Erythroblast (primary cell): ENCODE measurements around the gene HOXA6.

Source experiments
- DNase-seq, 2 experiments: peaks; one replicate each; lab custom pipeline; 2025; lab: John Stamatoyannopoulos, UW
- GATA1 ChIP-seq: IDR thresholded peaks from 2 replicates; pipeline ENCODE4 v1.6.1; 2011; ENCODE audit warnings: low read depth, mild to moderate bottlenecking, control low read depth, low read length, moderate library complexity
- POLR2A ChIP-seq: IDR thresholded peaks from 2 replicates; pipeline ENCODE4 v1.6.1; 2011; ENCODE audit warnings: mild to moderate bottlenecking, low read length

Gene HOXA6

DNA sequence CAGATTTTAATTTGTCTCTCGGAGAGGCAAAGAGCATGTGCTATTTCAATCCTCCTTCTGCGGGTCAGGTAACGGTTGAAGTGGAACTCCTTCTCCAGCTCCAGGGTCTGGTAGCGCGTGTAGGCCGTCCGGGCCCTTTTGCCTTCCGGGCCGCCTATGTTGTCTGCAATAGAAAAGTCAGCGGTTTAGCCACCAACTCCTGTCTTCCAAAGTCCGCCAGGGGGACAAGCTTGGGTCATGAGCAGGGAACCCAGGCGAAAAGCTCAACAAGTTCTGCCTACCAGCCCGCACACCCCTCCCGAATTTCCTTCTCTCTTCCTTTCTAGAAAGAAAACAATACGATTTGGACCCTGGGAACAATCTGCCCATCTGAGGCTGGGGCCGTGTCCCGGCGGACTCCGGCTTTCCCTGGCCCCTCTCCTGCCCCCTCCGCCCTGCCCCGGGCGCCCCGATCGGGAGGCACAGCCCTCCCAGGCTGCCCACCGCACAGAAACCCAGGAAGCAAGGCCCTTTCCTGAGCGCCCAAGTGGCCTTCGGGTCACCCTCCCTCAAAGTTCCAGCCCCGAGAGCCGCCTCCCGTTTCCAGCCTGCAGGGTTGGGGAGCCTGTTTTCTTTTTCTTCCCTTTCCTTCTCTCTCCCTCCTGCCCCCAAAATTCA lies 5.5 kb downstream of the HOXA6 start:
- TF ChIP-seq GATA1 (no peak), POLR2A (no peak)

DNA sequence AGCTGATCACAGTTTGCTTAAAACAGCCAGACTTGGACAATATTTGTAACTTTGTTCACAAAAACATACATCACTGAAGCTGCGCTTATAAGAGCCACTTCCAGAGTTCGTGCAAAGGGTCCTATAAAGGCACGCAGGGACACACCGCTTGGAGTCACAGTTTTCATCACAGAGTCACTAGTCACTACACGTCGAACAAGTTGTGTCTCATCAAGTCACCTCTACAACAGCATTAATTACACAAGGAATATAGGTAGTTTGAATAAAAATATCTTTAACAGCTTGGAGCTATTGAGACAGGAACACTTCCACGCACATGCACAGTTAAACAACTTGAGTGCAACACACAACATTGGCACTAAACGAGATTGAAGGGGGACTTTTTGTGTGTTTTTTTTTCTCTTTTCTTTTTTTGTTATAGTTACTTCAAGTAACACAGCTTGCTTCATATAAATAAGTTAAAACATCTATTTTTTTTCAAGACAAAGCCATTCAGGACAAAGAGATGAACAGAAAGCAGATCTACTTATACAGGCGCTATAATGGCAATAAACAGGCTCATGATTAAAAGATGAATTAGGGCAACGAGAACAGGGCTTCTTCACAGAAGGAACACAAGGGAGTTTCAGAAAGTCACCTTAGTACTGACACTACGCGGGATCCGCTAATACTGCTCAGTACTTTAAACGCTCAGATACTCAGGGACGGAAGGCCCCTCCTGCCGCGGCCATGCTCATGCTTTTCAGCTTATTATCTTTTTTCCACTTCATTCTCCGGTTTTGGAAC lies 6.2 kb downstream of the HOXA6 start:
- no peak for DNase-seq
- TF ChIP-seq POLR2A = no peak
- TF ChIP-seq GATA1 = no peak

More for the DNA sequence above, 5.5 kb downstream of the HOXA6 start:
- DNase-seq = no peak

DNA sequence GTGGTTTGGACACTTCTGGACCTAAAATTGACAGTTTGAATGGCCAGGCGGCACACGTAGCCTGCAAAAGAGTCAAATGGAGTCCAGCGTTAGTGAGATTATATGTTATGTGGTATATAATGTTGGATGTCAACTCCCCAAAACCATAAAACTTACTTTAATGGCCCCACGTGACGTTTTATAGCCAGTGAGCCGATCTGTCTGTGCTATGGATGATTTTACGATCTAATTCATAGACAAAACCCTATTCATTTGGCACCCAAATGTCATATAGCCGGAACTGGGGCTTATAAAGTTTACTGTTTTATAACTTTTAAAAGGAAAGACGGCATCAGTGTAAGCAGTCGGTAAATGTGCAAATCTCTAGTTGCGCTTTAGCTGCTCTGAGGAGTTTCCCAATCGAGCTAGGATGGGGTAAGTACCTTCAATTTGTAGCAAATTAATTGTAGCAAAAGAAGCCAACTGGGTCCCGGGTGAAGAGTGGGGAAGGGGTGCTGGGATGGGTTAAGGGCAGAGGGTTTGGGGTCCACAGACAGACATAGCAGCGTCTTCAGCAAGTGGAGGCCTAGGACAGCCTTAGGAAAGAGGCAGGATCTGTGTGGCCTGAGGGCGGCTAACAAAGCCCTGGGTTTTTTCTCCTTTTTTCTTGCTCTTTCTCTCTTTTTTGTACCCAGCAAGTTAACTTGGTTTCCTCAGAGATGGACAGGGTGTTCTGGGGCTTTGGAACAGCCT lies 7.3 kb downstream of the HOXA6 start:
- TF ChIP-seq GATA1 (no peak), POLR2A (no peak)
- DNase-seq = no peak

DNA sequence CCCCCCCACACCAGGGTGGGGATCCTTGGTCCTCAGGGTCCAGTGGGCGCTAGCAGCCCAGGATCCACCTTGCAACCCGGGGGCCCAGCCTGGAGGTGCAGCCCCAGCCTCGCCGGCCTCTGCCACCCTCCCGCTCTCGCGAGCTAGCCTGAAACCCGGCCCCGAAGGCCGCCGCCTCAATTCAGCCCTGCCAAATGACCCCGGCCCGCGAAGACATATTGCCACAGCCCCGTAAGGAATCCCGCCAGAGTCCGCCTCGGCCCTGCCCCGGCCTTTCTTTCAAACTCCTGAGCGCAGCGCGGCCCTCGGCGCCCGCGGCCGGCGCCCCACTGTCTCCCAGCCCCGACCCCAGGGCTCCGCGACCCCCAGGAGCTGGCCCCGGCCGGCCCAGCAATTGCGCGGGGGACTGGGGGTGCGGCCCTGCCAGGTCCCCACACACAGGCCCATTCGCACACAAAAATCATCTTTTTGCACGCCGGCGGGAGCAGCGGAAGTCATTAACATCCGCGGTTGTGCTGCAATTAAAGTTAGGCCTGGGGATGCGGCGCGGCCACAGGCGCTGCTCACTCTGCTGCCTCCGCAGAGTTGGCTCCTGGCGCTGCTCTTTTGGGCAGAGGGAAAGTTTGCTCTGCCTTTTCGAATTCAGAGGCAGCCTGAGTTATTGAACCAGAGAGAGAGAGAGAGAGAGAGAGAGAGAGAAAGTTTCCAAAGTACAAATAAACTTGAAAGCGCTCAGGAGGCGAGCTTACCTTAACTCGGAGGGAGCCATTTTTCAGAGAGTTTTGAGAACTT lies 8.0 kb downstream of the HOXA6 start:
- no peak for TF ChIP-seq GATA1
- TF ChIP-seq POLR2A = no peak
- DNase-seq = no peak

DNA sequence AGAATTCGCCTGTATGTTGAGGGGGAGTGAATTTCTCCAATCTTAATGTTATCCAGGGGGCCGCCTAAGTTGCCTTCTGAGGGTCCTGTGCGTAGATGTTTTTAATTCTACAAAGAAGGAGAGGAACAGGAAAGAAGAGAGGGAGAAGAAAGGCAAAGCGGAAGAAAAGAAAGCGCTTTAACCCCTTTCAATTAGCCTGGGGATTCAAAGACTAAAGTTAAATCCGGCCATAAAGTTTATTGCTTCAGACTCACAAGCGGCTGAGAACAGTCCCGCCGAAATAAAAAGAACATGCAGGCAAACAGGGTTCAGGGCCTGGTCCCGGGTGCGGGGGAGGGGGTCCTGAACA lies 8.6 kb downstream of the HOXA6 start:
- TF ChIP-seq POLR2A = no peak
- TF ChIP-seq GATA1 = no peak
- DNase-seq = no peak

DNA sequence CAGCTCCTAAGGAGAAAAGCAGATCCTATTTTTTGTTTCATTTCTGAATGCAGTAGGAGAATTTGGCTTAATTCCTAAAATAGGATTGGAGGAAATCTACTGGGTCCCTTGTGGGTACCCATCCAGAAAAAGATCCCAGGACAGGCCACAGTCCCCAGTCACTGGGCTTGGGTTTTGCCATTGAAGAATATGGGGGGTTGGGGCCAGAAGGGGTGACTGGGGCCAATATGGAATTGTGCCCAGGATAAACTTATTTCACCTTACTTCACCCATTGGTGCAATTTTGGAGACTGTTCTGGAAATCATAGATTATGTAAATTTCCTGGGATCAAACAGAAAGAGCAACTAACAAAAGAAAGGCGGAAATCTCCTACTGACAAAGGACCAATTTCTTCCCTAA lies 9.1 kb downstream of the HOXA6 start:
- TF ChIP-seq POLR2A = no peak
- no peak for DNase-seq

DNA sequence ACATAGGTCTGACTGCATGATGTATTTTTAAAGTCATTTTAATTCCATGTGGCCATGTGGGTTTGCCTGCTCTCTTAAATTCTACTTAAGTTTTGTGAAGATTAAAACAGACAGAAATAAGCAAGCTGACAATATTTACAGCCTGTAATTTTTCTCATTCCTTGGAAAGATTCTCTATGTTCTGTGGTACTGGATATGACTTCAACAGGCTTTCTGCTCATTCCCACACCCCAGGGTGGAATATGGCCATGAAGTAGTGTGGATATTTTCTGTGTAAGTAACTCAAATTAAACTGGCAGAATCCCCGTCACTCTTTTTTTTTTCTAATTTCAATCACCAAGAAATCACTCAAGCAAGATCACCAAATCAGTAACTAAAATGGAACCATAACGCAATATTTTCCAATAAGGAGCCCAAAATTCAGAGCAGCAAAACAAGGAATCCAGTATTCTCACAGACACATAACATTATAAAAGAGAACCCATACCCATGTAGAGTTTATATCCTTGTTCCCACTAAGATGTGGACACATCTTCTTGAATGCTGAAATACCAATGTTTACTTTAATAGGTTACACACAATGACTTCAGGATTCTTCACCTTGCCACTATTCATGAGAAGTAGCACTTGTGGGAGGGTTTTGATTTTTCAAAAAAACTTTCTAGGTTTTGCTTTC lies 9.8 kb downstream of the HOXA6 start:
- TF ChIP-seq GATA1 (no peak), POLR2A (no peak)

DNA sequence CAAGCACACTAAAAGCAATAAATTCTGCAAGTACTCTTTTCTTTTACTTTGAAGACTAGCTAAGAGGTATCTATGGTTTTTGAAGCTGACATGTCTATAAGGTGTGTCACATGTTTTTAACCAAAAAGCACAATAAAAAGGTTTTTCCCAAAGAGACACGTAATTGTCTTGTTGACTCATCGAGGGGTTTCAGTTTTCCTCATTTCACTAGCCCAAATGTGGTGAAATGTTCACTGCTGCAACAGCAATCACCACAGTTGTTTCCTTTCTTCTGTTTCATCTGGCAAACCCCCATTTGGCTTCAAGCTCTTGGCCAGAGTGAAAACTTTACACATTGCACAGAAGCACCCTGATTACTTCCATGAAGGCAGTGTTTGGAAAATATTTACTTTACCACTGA lies 13.2 kb downstream of the HOXA6 start:
- DNase-seq = no peak
- TF ChIP-seq GATA1 (no peak), POLR2A (no peak)

More for the DNA sequence above, 9.8 kb downstream of the HOXA6 start:
- no peak for DNase-seq

DNA sequence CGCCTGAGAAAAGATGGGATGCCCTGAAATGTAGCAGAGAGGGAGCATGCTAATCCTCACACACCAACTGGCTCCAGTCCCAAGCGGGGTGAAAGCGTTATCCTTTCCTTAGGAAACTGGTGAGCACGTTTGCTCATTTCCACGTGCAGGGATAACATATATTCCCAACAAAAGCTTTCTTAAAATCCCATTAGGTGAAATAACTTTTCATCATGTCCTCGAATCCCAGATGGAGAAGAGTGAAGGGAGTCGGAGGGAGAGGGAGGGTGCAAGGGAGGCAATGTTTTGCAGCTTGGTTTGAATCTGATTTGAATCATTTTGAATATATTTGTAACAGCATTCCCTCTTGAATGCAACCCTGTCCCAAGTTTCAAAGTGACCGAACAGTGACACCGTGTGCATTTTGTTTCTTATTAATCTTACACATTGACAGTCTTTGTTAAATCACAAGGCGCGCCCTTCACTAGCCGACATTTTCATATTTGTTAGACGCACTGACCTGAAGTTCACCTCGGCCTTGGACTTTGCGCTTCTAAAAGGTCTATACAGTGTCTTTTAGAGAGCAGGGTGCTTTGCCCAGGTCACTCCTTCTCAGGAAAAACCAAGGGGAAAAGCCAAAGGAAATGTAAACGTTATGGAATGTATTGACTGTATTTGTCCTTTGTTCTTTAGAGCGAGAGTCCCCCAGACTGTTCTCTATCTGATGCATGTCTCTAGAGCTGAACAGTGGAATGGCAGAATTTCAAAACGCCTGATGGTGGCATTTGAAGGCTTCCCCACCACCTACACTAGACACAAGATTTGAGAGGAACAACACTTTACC lies 14.0 kb downstream of the HOXA6 start:
- TF ChIP-seq POLR2A (no peak), GATA1 (no peak)
- DNase-seq = no peak

DNA sequence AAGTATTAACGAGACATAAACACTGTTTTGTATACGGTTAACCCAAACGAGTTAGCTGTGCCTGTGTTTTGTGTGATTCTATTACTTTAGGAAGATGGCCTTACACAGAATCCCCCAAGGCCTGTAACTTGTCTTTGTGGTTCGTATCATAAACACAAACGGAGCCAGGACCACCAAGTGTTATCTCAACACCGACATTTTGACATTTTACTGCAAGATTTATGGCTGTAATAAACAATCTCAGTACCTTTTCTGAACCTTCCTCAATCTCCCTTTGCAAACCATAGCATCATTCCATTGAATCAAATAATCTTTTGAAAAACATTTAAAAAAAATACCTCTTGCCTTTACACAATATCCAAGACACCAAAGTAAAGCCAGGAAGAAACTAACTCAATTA lies 14.6 kb downstream of the HOXA6 start:
- no peak for DNase-seq
- TF ChIP-seq POLR2A (no peak), GATA1 (no peak)

DNA sequence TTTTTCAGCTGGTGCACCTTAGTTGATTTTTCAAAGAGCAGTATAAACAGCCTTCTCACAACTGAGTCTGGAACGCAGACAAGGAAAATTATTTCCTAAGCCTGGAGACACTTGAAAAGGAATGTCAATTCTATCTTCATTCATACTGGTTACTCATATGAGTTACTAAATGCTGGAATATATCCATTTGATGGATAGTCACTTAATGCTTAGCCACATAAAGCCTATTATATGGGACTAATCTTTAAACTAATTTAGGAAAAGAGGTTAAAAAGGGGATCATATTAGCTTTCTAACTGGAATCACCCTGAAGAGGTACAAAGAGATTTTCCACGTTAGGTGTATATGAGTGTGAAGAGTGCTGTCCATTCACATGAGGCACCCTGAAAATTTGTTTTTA lies 15.4 kb downstream of the HOXA6 start:
- no peak for DNase-seq
- no peak for TF ChIP-seq GATA1
- TF ChIP-seq POLR2A = no peak

DNA sequence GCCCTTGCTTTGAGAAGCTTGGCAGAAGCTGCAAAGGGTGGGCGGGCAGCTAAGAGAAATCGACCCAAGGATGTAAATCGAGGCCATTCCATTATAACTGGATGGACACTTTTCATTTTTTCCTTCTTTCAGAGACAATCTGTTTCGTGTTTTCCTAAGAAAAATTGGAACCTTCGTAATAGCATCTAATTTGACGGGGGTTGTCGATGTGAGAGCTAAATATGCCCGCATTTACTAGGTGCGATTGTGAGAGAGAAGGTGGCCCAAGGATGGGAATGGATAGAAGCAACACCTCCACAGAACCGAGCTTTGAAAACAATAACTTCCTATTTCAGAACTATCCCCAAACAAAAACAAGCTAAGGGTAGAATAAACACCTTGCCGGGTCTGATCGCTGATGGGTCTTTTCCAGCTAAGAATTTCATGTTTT lies 16.2 kb downstream of the HOXA6 start:
- no peak for DNase-seq
- TF ChIP-seq POLR2A = no peak
- TF ChIP-seq GATA1 = no peak
